ENCODE results near the gene CHRNA4.

GRCh38 chr20:63397155-63397843, 36.1 kb upstream of the CHRNA4 start:
- TF ChIP-seq RCOR1 (IDR thresholded peaks at IDR 0.05; ENCODE audit: low read length): no peak
- no peak for TF ChIP-seq CTCF (IDR thresholded peaks at IDR 0.05)
- TF ChIP-seq TAF1 (IDR thresholded peaks at IDR 0.05; ENCODE audit: borderline replicate concordance, low read depth, low read length): no peak
- TF ChIP-seq SIN3A (IDR thresholded peaks at IDR 0.05; ENCODE audit: borderline replicate concordance, low read depth, low read length): no peak
- no peak for TF ChIP-seq EP300 (IDR thresholded peaks at IDR 0.05; ENCODE audit: borderline replicate concordance in 1 of 2, low read depth in 1 of 2, low read length in 1 of 2)
- TF ChIP-seq EZH2phosphoT487 (IDR thresholded peaks at IDR 0.05; ENCODE audit: borderline replicate concordance, low read depth): no peak
- no peak for TF ChIP-seq POLR2AphosphoS5 (IDR thresholded peaks at IDR 0.05; ENCODE audit: low read depth, low read length)
- no peak for TF ChIP-seq GABPA (IDR thresholded peaks at IDR 0.05; ENCODE audit: low read depth)
- TF ChIP-seq USF1 (IDR thresholded peaks at IDR 0.05; ENCODE audit: borderline replicate concordance, low read depth): no peak
- TF ChIP-seq REST (IDR thresholded peaks at IDR 0.05; ENCODE audit: low read depth, low read length): no peak
- no peak for TF ChIP-seq SMC3 (IDR thresholded peaks at IDR 0.05; ENCODE audit: low read depth, low read length)
- TF ChIP-seq FOXM1 (IDR thresholded peaks at IDR 0.05; ENCODE audit: low read depth): no peak
- TF ChIP-seq PBX3 (IDR thresholded peaks at IDR 0.05): no peak

All from SK-N-SH (cell line).